ENCODE results near the gene ATP6V1G3. TPM values are rescaled to one million over a fixed set of nuclear protein-coding genes. Genes with fewer than 3 reads are reported as not detected.

ATP6V1G3 gene
- total RNA-seq, 3 donors from 2014 or later (not counting 1 experiment from before 2014, with no cell fraction given), result not detected

DNA sequence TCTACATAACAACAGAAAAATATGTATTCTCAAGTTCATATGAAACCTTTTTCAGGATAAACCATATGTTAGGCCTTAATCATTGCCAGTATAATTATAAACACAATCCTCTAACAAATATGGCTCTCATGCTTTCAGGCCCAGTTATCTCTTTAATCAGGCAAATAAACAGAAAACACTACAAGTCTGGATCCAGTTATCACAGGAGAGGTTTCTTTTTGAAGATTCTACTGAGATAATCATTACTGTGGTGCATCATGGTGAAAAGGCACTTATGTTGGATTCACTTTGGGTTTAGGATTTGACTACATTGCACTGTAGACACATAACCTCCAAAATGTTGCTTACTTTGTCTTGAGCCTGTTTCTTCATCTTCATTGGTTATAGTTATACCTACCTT, 8.4 kb upstream of the ATP6V1G3 start:
- H3K36me3 ChIP-seq (ENCODE audit: control insufficient read depth, insufficient read depth, low read length), result no peaks in the 10 kb centered on the region
- H3K4me3 ChIP-seq (ENCODE audit: low read length), result no peak overlapping the region
- Mint-ChIP-seq H3K4me1 (peaks cover 22 to 41% of the 10 kb centered on the region in 2 donors), H3K27me3 (ENCODE audit: low read depth in 2 of 2) (no peaks in the 10 kb centered on the region), H3K9me3 (peaks cover 3 to 4% of the 10 kb centered on the region in 2 donors), H3K4me3 (no peak overlapping the region), H3K36me3 (peaks cover 10% of the 10 kb centered on the region), H3K27ac (peak overlapping the region in 1 of 2 donors; percentile 7)
- peaks cover 11% of the 10 kb centered on the region for H3K4me1 ChIP-seq (ENCODE audit: control insufficient read depth, insufficient read depth, low read length)
- no peaks in the 10 kb centered on the region for H3K27me3 ChIP-seq (ENCODE audit: control insufficient read depth, insufficient read depth, low read length)
- TF ChIP-seq, protein P1, sequence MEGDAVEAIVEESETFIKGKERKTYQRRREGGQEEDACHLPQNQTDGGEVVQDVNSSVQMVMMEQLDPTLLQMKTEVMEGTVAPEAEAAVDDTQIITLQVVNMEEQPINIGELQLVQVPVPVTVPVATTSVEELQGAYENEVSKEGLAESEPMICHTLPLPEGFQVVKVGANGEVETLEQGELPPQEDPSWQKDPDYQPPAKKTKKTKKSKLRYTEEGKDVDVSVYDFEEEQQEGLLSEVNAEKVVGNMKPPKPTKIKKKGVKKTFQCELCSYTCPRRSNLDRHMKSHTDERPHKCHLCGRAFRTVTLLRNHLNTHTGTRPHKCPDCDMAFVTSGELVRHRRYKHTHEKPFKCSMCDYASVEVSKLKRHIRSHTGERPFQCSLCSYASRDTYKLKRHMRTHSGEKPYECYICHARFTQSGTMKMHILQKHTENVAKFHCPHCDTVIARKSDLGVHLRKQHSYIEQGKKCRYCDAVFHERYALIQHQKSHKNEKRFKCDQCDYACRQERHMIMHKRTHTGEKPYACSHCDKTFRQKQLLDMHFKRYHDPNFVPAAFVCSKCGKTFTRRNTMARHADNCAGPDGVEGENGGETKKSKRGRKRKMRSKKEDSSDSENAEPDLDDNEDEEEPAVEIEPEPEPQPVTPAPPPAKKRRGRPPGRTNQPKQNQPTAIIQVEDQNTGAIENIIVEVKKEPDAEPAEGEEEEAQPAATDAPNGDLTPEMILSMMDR (IDR thresholded peaks at IDR 0.05), result no peak
- intact Hi-C loops (cut with micrococcal nuclease), result no loop called here
- no peak for DNase-seq
- no peaks in the 10 kb centered on the region for H3K9me3 ChIP-seq (ENCODE audit: control insufficient read depth, insufficient read depth, low read length)
- H3K27ac ChIP-seq (ENCODE audit: low read length), result no peak overlapping the region
- no peak for ATAC-seq

DNA sequence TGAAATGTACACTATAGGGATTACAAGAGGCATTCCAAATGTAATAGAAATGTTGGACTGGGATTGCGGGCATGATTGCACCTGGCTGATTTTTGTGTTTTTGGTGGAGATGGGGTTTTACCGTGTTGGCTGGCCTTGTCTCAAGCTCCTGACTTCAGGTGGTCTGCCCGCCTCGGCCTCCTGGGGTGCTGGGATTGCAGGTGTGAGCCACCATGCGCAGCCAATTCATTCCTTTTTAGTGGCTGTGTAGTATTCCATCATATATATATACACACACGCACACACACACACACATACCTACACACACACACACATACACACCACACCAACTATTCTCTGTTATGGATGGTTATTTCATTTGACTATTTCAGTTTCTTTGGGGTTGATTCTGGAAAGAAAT, 4.7 kb upstream of the ATP6V1G3 start:
- Histone ChIP-seq H3K36me3 (ENCODE audit: control insufficient read depth, insufficient read depth, low read length) (no peaks in the 10 kb centered on the region), H3K9me3 (ENCODE audit: control insufficient read depth, insufficient read depth, low read length) (no peaks in the 10 kb centered on the region), H3K4me3 (ENCODE audit: low read length) (no peak overlapping the region), H3K27ac (ENCODE audit: low read length) (no peak overlapping the region), H3K27me3 (ENCODE audit: control insufficient read depth, insufficient read depth, low read length) (no peaks in the 10 kb centered on the region), H3K4me1 (ENCODE audit: control insufficient read depth, insufficient read depth, low read length) (no peaks in the 10 kb centered on the region)
- Mint-ChIP-seq H3K9me3 (peaks cover 3 to 4% of the 10 kb centered on the region in 2 donors), H3K4me3 (no peak overlapping the region), H3K36me3 (peaks cover 10% of the 10 kb centered on the region), H3K4me1 (peaks cover 26 to 27% of the 10 kb centered on the region in 2 donors), H3K27me3 (ENCODE audit: low read depth in 2 of 2) (no peaks in the 10 kb centered on the region), H3K27ac (no peak overlapping the region)
- intact Hi-C loops (cut with micrococcal nuclease), result no loop called here
- no peak for DNase-seq
- WGBS (ENCODE audit: insufficient coverage), result 100% methylated on average over 2 of the region's 6 CpGs
- TF ChIP-seq, protein P1 (IDR thresholded peaks at IDR 0.05), result no peak
- no peak for ATAC-seq

DNA sequence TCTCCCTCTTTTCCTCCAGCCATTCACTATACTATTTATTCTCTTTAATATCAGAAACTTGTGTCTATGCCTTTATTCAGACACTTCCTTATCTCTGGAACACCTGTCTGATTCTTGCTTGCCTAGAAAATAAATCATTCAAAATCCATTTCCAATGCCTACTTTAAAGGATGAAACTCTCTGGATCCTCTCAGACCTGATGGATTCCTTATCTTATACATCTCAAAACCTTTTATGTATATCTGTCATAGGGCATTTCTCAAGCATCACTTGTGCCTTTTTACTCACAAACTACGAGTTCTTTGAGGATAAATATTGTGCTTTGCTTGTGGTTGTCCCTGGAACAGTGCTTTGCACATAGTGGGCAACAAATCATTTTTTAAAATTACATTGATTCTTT, 3.8 kb upstream of the ATP6V1G3 start:
- Histone ChIP-seq H3K4me1 (ENCODE audit: control insufficient read depth, insufficient read depth, low read length) (no peaks in the 10 kb centered on the region), H3K27me3 (ENCODE audit: control insufficient read depth, insufficient read depth, low read length) (no peaks in the 10 kb centered on the region), H3K9me3 (ENCODE audit: control insufficient read depth, insufficient read depth, low read length) (no peaks in the 10 kb centered on the region), H3K36me3 (ENCODE audit: control insufficient read depth, insufficient read depth, low read length) (no peaks in the 10 kb centered on the region), H3K4me3 (ENCODE audit: low read length) (no peak overlapping the region), H3K27ac (ENCODE audit: low read length) (peak overlapping the region; percentile 72)
- H3K27ac Mint-ChIP-seq, result peak overlapping the region; percentile 49 to 78
- intact Hi-C loops (cut with micrococcal nuclease), result no loop called here
- H3K4me3 Mint-ChIP-seq, result peak overlapping the region; percentile 25
- peaks cover 10% of the 10 kb centered on the region for H3K36me3 Mint-ChIP-seq
- H3K27me3 Mint-ChIP-seq (ENCODE audit: low read depth in 2 of 2), result no peaks in the 10 kb centered on the region
- TF ChIP-seq, protein P1 (IDR thresholded peaks at IDR 0.05), result no peak
- ATAC-seq (no peak), DNase-seq (no peak)
- peaks cover 3 to 4% of the 10 kb centered on the region in 2 donors for H3K9me3 Mint-ChIP-seq
- 100% methylated on average over 1 of the region's 1 CpG for WGBS (ENCODE audit: insufficient coverage)
- H3K4me1 Mint-ChIP-seq, result peaks cover 26% of the 10 kb centered on the region in 2 donors

DNA sequence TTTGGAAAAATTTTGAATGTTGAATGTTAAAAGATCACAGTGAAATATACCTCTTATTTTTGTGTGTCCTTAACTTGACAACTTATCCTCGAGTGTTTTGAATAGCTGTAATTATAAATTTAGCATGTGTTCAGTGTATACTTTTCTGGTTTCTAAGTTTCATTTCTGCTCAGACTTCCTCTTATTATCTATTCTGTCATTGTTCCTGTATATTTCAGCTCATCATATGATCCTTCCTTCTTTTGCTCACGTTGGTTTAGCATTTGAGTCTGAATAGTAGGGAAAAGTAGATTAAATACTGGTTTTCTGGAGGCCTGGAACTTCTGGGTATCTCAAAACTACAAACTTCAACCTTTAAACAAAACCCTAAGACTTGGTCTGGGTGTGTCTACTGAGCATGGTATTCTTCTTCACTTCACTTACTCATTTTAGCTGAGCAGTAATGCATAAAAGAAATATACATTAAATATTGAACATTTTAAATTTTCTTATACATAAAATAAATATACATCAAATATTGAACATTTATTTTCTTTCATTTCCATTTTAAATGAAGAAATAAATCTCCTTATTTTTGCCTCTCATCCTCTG, 3.3 kb upstream of the ATP6V1G3 start:
- Mint-ChIP-seq H3K4me1 (peaks cover 26 to 31% of the 10 kb centered on the region in 2 donors), H3K27ac (peak overlapping the region; percentile 49 to 78), H3K9me3 (peaks cover 3 to 4% of the 10 kb centered on the region in 2 donors), H3K4me3 (no peak overlapping the region), H3K36me3 (peaks cover 10% of the 10 kb centered on the region), H3K27me3 (ENCODE audit: low read depth in 2 of 2) (no peaks in the 10 kb centered on the region)
- H3K36me3 ChIP-seq (ENCODE audit: control insufficient read depth, insufficient read depth, low read length), result no peaks in the 10 kb centered on the region
- no CpG with 5 or more reads among the region's 2 CpGs for WGBS (ENCODE audit: insufficient coverage)
- TF ChIP-seq, protein P1 (IDR thresholded peaks at IDR 0.05), result no peak
- no peak overlapping the region for H3K4me3 ChIP-seq (ENCODE audit: low read length)
- no peaks in the 10 kb centered on the region for H3K27me3 ChIP-seq (ENCODE audit: control insufficient read depth, insufficient read depth, low read length)
- H3K27ac ChIP-seq (ENCODE audit: low read length), result peak overlapping the region; percentile 72
- H3K9me3 ChIP-seq (ENCODE audit: control insufficient read depth, insufficient read depth, low read length), result no peaks in the 10 kb centered on the region
- DNase-seq (no peak), ATAC-seq (no peak)
- no peaks in the 10 kb centered on the region for H3K4me1 ChIP-seq (ENCODE audit: control insufficient read depth, insufficient read depth, low read length)
- intact Hi-C loops (cut with micrococcal nuclease), result no loop called here

Data from natural killer cell (primary cell).